T-helper 17 cell (primary cell): ENCODE measurements around the gene IKZF2. TPM values are rescaled to one million over a fixed set of nuclear protein-coding genes. Genes with fewer than 3 reads are reported as not detected.

ENCODE experiments used
- ATAC-seq: fragments of 150-1000 bp; cut with Tn5 transposase; 2 replicates; pipeline ENCODE4 v1.10.0; 2021; ENCODE audit warnings: mild to moderate bottlenecking, moderate library complexity
- DNase-seq, 3 donors: peaks; one replicate each; pipeline versions ENCODE4 v3.0.0 to v3.0.0-alpha.2; 2020 to 2021
- H3K9me3 ChIP-seq: one replicate; pipeline ENCODE4 v1.7.0; 2013; ENCODE audit warnings: low read length, mild to moderate bottlenecking; ENCODE audit not compliant: control insufficient read depth, poor library complexity, severe bottlenecking
- H3K27ac Mint-ChIP-seq: one replicate; pipeline ENCODE4 v1.8.0; 2022; ENCODE audit warnings: mild to moderate bottlenecking, moderate library complexity, mixed read lengths
- H3K27me3 Mint-ChIP-seq: one replicate; pipeline ENCODE4 v1.8.0; 2022; ENCODE audit warnings: mixed read lengths
- H3K36me3 Mint-ChIP-seq: one replicate; pipeline ENCODE4 v1.8.0; 2022; ENCODE audit warnings: low read depth, mixed read lengths
- H3K4me1 Mint-ChIP-seq: one replicate; pipeline ENCODE4 v1.8.0; 2022; ENCODE audit warnings: mild to moderate bottlenecking, mixed read lengths
- H3K4me3 Mint-ChIP-seq: one replicate; pipeline ENCODE4 v1.8.0; 2022; ENCODE audit warnings: mild to moderate bottlenecking, moderate library complexity, mixed read lengths
- total RNA-seq, 4 donors: library from RNA in 2 of 4; stranded (reverse) in 2 of 4; gene quantifications; one replicate each; pipeline ENCODE4 v1.2.3 and lab custom pipeline; 2022 to 2026

The IKZF2 gene
- total RNA-seq (10 to 100 TPM; 11.9 to 23.9 TPM), total RNA-seq (lab: John Stamatoyannopoulos, UW) (95.0 to 108 reads per million in 2 donors)

GRCh38 chr2:213151437-213152064 lies at the start of gene IKZF2:
Gene IKZF2 (minus strand): TSS chr2:213151612. CDS start chr2:213148629, 2,983 bp downstream.
- peak within 1 kb of the TSS; percentile 84 for H3K27ac Mint-ChIP-seq
- no peaks in the 10 kb centered on the region for H3K9me3 ChIP-seq
- H3K36me3 Mint-ChIP-seq: no peaks in the 10 kb centered on the region
- ATAC-seq (peak; percentile 84), DNase-seq (peak; percentile 57 to 75 (median 67))
- H3K4me3 Mint-ChIP-seq: peak within 1 kb of the TSS; percentile 91
- H3K27me3 Mint-ChIP-seq: peaks cover 35% of the 10 kb centered on the region
- peaks cover 17% of the 10 kb centered on the region for H3K4me1 Mint-ChIP-seq

- peaks cover 2% of the 10 kb centered on the region for H3K4me1 Mint-ChIP-seq
- H3K27ac Mint-ChIP-seq: no peak overlapping the region
- ATAC-seq: no peak
- H3K9me3 ChIP-seq: no peaks in the 10 kb centered on the region
- H3K36me3 Mint-ChIP-seq: no peaks in the 10 kb centered on the region
- H3K27me3 Mint-ChIP-seq: no peaks in the 10 kb centered on the region
- DNase-seq: no peak
- H3K4me3 Mint-ChIP-seq: no peak overlapping the region
Measured at GRCh38 chr2:213199871-213200270, 48.5 kb upstream of the IKZF2 start.

GRCh38 chr2:213189001-213189899 lies 37.8 kb upstream of the IKZF2 start:
- Mint-ChIP-seq H3K36me3 (no peaks in the 10 kb centered on the region), H3K4me1 (no peaks in the 10 kb centered on the region), H3K27me3 (peaks cover 7% of the 10 kb centered on the region), H3K27ac (no peak overlapping the region), H3K4me3 (no peak overlapping the region)
- no peaks in the 10 kb centered on the region for H3K9me3 ChIP-seq
- DNase-seq: no peak
- ATAC-seq: no peak

- DNase-seq (no peak), ATAC-seq (no peak)
- Mint-ChIP-seq H3K27ac (no peak overlapping the region), H3K36me3 (no peaks in the 10 kb centered on the region), H3K27me3 (peaks cover 13% of the 10 kb centered on the region), H3K4me3 (no peak overlapping the region), H3K4me1 (no peaks in the 10 kb centered on the region)
- no peaks in the 10 kb centered on the region for H3K9me3 ChIP-seq
Measured at GRCh38 chr2:213188533-213188867, 37.1 kb upstream of the IKZF2 start.

- ATAC-seq (no peak), DNase-seq (no peak)
- Mint-ChIP-seq H3K4me3 (no peak overlapping the region), H3K36me3 (no peaks in the 10 kb centered on the region), H3K27ac (no peak overlapping the region), H3K4me1 (no peaks in the 10 kb centered on the region), H3K27me3 (peaks cover 15% of the 10 kb centered on the region)
- H3K9me3 ChIP-seq: no peaks in the 10 kb centered on the region
Measured at GRCh38 chr2:213187833-213188532, 36.6 kb upstream of the IKZF2 start.

- no peaks in the 10 kb centered on the region for H3K36me3 Mint-ChIP-seq
- H3K4me3 Mint-ChIP-seq: no peak overlapping the region
- no peaks in the 10 kb centered on the region for H3K4me1 Mint-ChIP-seq
- DNase-seq (no peak), ATAC-seq (no peak)
- H3K27me3 Mint-ChIP-seq: peaks cover 15% of the 10 kb centered on the region
- no peak overlapping the region for H3K27ac Mint-ChIP-seq
- no peaks in the 10 kb centered on the region for H3K9me3 ChIP-seq
Measured at GRCh38 chr2:213187386-213187785, 36.0 kb upstream of the IKZF2 start.

GRCh38 chr2:213185147-213185822 lies 33.9 kb upstream of the IKZF2 start:
- peaks cover 15% of the 10 kb centered on the region for H3K27me3 Mint-ChIP-seq
- ATAC-seq: no peak

GRCh38 chr2:213181712-213182111 lies 30.3 kb upstream of the IKZF2 start:
- no peak for DNase-seq
- no peak for ATAC-seq
- Mint-ChIP-seq H3K36me3 (no peaks in the 10 kb centered on the region), H3K27me3 (peaks cover 15% of the 10 kb centered on the region), H3K4me1 (no peaks in the 10 kb centered on the region), H3K4me3 (no peak overlapping the region), H3K27ac (no peak overlapping the region)
- no peaks in the 10 kb centered on the region for H3K9me3 ChIP-seq

More at GRCh38 chr2:213185147-213185822, 33.9 kb upstream of the IKZF2 start:
- DNase-seq: no peak
- H3K4me1 Mint-ChIP-seq: no peaks in the 10 kb centered on the region
- no peaks in the 10 kb centered on the region for H3K9me3 ChIP-seq
- no peaks in the 10 kb centered on the region for H3K36me3 Mint-ChIP-seq
- H3K27ac Mint-ChIP-seq: no peak overlapping the region
- H3K4me3 Mint-ChIP-seq: no peak overlapping the region

GRCh38 chr2:213177679-213178078 lies 26.3 kb upstream of the IKZF2 start:
- no peak overlapping the region for H3K27ac Mint-ChIP-seq
- DNase-seq: no peak

GRCh38 chr2:213175673-213176247 lies 24.3 kb upstream of the IKZF2 start:
- H3K4me3 Mint-ChIP-seq: no peak overlapping the region

More at GRCh38 chr2:213177679-213178078, 26.3 kb upstream of the IKZF2 start:
- Mint-ChIP-seq H3K36me3 (no peaks in the 10 kb centered on the region), H3K27me3 (peaks cover 2% of the 10 kb centered on the region), H3K4me1 (no peaks in the 10 kb centered on the region), H3K4me3 (no peak overlapping the region)
- ATAC-seq: no peak
- H3K9me3 ChIP-seq: no peaks in the 10 kb centered on the region

GRCh38 chr2:213172641-213173040 lies 21.2 kb upstream of the IKZF2 start:
- no peak for ATAC-seq
- DNase-seq: no peak
- peaks cover 12% of the 10 kb centered on the region for H3K27me3 Mint-ChIP-seq
- peaks cover 4% of the 10 kb centered on the region for H3K36me3 Mint-ChIP-seq
- H3K4me1 Mint-ChIP-seq: no peaks in the 10 kb centered on the region
- H3K27ac Mint-ChIP-seq: no peak overlapping the region
- H3K4me3 Mint-ChIP-seq: no peak overlapping the region
- no peaks in the 10 kb centered on the region for H3K9me3 ChIP-seq

More at GRCh38 chr2:213175673-213176247, 24.3 kb upstream of the IKZF2 start:
- DNase-seq (no peak), ATAC-seq (no peak)
- Mint-ChIP-seq H3K27ac (no peak overlapping the region), H3K4me1 (no peaks in the 10 kb centered on the region), H3K27me3 (peaks cover 7% of the 10 kb centered on the region), H3K36me3 (no peaks in the 10 kb centered on the region)
- no peaks in the 10 kb centered on the region for H3K9me3 ChIP-seq

GRCh38 chr2:213171147-213171546 lies 19.7 kb upstream of the IKZF2 start:
- Mint-ChIP-seq H3K27me3 (peaks cover 12% of the 10 kb centered on the region), H3K4me1 (no peaks in the 10 kb centered on the region), H3K27ac (no peak overlapping the region), H3K36me3 (peaks cover 4% of the 10 kb centered on the region), H3K4me3 (no peak overlapping the region)
- ATAC-seq: no peak
- H3K9me3 ChIP-seq: no peaks in the 10 kb centered on the region
- no peak for DNase-seq
